Neural cell (in vitro differentiated cells): ENCODE measurements around the gene FAM187B. TPM values are rescaled to one million over a fixed set of nuclear protein-coding genes. Genes with fewer than 3 reads are reported as not detected.

Experiments
- H2AFZ ChIP-seq: fragments of 200-600, 300-800 bp; sonication (generic), shearing (Covaris generic); 2 replicates; pipeline ENCODE4 v1.6.0; 2014; ENCODE audit warnings: low read depth, mild to moderate bottlenecking, antibody characterized with exemption, low read length, moderate library complexity
- H3F3A ChIP-seq: fragments of 200-600 bp; shearing (Covaris generic); 2 replicates; pipeline ENCODE4 v1.6.1; 2016; ENCODE audit warnings: mild to moderate bottlenecking, moderate library complexity, mixed read lengths, antibody characterized with exemption, low read length; ENCODE audit not compliant: insufficient read depth, poor library complexity, severe bottlenecking
- H3K27ac ChIP-seq: fragments of 200-600, 300-800 bp; sonication (generic), shearing (Covaris generic); 2 replicates; pipeline ENCODE4 v1.5.1; 2014; ENCODE audit warnings: mild to moderate bottlenecking, low read length, moderate library complexity
- H3K27me3 ChIP-seq: fragments of 300-800, 200-600 bp; sonication (generic), shearing (Covaris generic); 2 replicates; pipeline ENCODE4 v1.6.0; 2014; ENCODE audit warnings: mild to moderate bottlenecking, low read depth, low read length, moderate library complexity; ENCODE audit not compliant: insufficient read depth
- H3K36me3 ChIP-seq: fragments of 300-800, 200-600 bp; sonication (generic), shearing (Covaris generic); 2 replicates; pipeline ENCODE4 v1.5.1; 2014; ENCODE audit warnings: mild to moderate bottlenecking, antibody characterized with exemption, low read length, moderate library complexity; ENCODE audit not compliant: insufficient read depth
- H3K4me2 ChIP-seq: fragments of 300-800, 200-600 bp; sonication (generic), shearing (Covaris generic); 2 replicates; pipeline ENCODE4 v1.6.0; 2014; ENCODE audit warnings: mild to moderate bottlenecking, low read length
- H3K4me3 ChIP-seq: fragments of 300-800, 200-600 bp; sonication (generic), shearing (Covaris generic); 2 replicates; pipeline ENCODE4 v1.5.1; 2014; ENCODE audit warnings: mild to moderate bottlenecking, low read length, moderate library complexity
- H3K79me2 ChIP-seq: fragments of 200-600 bp; shearing (Covaris generic); replicated peaks from 2 replicates; pipeline ENCODE4 v1.6.0; 2014; ENCODE audit warnings: mild to moderate bottlenecking, low read length, moderate library complexity; ENCODE audit not compliant: insufficient read depth
- H3K9ac ChIP-seq: fragments of 300-800, 200-600 bp; sonication (generic), shearing (Covaris generic); 2 replicates; pipeline ENCODE4 v1.6.1; 2016; ENCODE audit warnings: mild to moderate bottlenecking, low read length, mixed read lengths
- H3K9me2 ChIP-seq: fragments of 200-600 bp; shearing (Covaris generic); 2 replicates; pipeline ENCODE4 v1.6.1; 2016; ENCODE audit warnings: mild to moderate bottlenecking, low read length, mixed read lengths; ENCODE audit not compliant: insufficient read depth
- H3K9me3 ChIP-seq: fragments of 200-600, 300-800 bp; sonication (generic), shearing (Covaris generic); 2 replicates; pipeline ENCODE4 v1.6.1; 2016; ENCODE audit warnings: mild to moderate bottlenecking, mixed run types, low read length, moderate library complexity, mixed read lengths
- H4K20me1 ChIP-seq: fragments of 200-600 bp; shearing (Covaris generic); 2 replicates; pipeline ENCODE4 v1.6.1; 2016; ENCODE audit warnings: mild to moderate bottlenecking, mixed run types; ENCODE audit not compliant: insufficient read depth
- EP300 ChIP-seq: fragments of 450-650 bp; conservative IDR thresholded peaks from 2 replicates; pipeline ENCODE4 v1.6.1; 2014; ENCODE audit warnings: antibody characterized with exemption, mild to moderate bottlenecking, moderate library complexity; ENCODE audit not compliant: poor library complexity, severe bottlenecking
- EZH2 ChIP-seq: fragments of 200-600, 300-800 bp; shearing (Covaris generic), sonication (generic); IDR thresholded peaks from 2 replicates; pipeline ENCODE4 v1.6.1; 2014; ENCODE audit warnings: antibody characterized with exemption, low read length, borderline replicate concordance, mild to moderate bottlenecking; ENCODE audit not compliant: insufficient read depth, poor library complexity, severe bottlenecking
- RAD21 ChIP-seq: fragments of 450-650 bp; conservative IDR thresholded peaks from 2 replicates; pipeline ENCODE4 v1.6.1; 2014; ENCODE audit warnings: antibody characterized with exemption, mild to moderate bottlenecking, moderate library complexity
- polyA plus RNA-seq: library from polyadenylated mRNA; depleted of rRNA; stranded (reverse); fragments of >200 nt; gene quantifications from 2 replicates; pipeline ENCODE4 v1.2.3, GENCODE V29; 2014

Gene FAM187B
- polyA plus RNA-seq, 1 donor from 2014 or later: not detected

GRCh38 chr19:35176181-35176570 is 52.4 kb downstream of the FAM187B start:
- TF ChIP-seq RAD21 (no peak), EZH2 (no peak), EP300 (no peak)
- Histone ChIP-seq H3K4me3 (no peak overlapping the region), H3K27me3 (no peaks in the 10 kb centered on the region), H3K9me3 (no peaks in the 10 kb centered on the region), H3K36me3 (no peaks in the 10 kb centered on the region), H3K27ac (no peak overlapping the region), H3K9ac (no peak overlapping the region), H3F3A (no peaks in the 10 kb centered on the region), H2AFZ (no peak overlapping the region), H3K9me2 (no peaks in the 10 kb centered on the region), H3K79me2 (no peaks in the 10 kb centered on the region), H3K4me2 (no peak overlapping the region), H4K20me1 (no peaks in the 10 kb centered on the region)

Other genes starting within 250 kb of the FAM187B start
- gene GRAMD1A, start 228.4 kb downstream of the FAM187B start, polyA plus RNA-seq: 19.0 and 25.8 TPM in 2 replicates
- 1.5 and 3.1 TPM in 2 replicates for gene SCN1B, start 198.3 kb downstream of the FAM187B start, polyA plus RNA-seq
- 0.15 TPM in 1 of 2 replicates, not detected in the other for gene HPN, start 187.0 kb downstream of the FAM187B start, polyA plus RNA-seq
- gene FXYD3, start 112.9 kb downstream of the FAM187B start, polyA plus RNA-seq: not detected in 2 replicates
- 0.63 and 3.1 TPM in 2 replicates for gene LGI4, start 93.7 kb downstream of the FAM187B start, polyA plus RNA-seq
- gene FXYD1, start 89.9 kb downstream of the FAM187B start, polyA plus RNA-seq: not detected in 2 replicates
- 35.7 and 37.6 TPM in 2 replicates for gene FXYD7, start 85.5 kb downstream of the FAM187B start, polyA plus RNA-seq
- not detected in 2 replicates for gene FXYD5, start 74.0 kb downstream of the FAM187B start, polyA plus RNA-seq
- not detected in 2 replicates for gene LSR, start 20.3 kb upstream of the FAM187B start, polyA plus RNA-seq
- 104 and 107 TPM in 2 replicates for gene USF2, start 40.2 kb upstream of the FAM187B start, polyA plus RNA-seq
- not detected in 2 replicates for gene HAMP, start 53.8 kb upstream of the FAM187B start, polyA plus RNA-seq
- gene MAG, start 63.4 kb upstream of the FAM187B start, polyA plus RNA-seq: not detected in 2 replicates
- gene CD22, start 100.4 kb upstream of the FAM187B start, polyA plus RNA-seq: not detected in 2 replicates
- gene FFAR1, start 119.2 kb upstream of the FAM187B start, polyA plus RNA-seq: not detected in 2 replicates
- not detected in 2 replicates for gene FFAR3, start 129.7 kb upstream of the FAM187B start, polyA plus RNA-seq
- not detected in 2 replicates for gene GPR42, start 142.3 kb upstream of the FAM187B start, polyA plus RNA-seq
- not detected in 2 replicates for gene FFAR2, start 219.5 kb upstream of the FAM187B start, polyA plus RNA-seq